ENCODE data around the gene NDUFA6. TPM values are rescaled to one million over a fixed set of nuclear protein-coding genes. Genes with fewer than 3 reads are reported as not detected.

NDUFA6 gene
- total and polyA plus RNA-seq, 2 of the 13 experiments (the other 11 are each of a cell fraction or from before 2014, with no cell fraction given), result 68.5 to 87.8 TPM

DNA sequence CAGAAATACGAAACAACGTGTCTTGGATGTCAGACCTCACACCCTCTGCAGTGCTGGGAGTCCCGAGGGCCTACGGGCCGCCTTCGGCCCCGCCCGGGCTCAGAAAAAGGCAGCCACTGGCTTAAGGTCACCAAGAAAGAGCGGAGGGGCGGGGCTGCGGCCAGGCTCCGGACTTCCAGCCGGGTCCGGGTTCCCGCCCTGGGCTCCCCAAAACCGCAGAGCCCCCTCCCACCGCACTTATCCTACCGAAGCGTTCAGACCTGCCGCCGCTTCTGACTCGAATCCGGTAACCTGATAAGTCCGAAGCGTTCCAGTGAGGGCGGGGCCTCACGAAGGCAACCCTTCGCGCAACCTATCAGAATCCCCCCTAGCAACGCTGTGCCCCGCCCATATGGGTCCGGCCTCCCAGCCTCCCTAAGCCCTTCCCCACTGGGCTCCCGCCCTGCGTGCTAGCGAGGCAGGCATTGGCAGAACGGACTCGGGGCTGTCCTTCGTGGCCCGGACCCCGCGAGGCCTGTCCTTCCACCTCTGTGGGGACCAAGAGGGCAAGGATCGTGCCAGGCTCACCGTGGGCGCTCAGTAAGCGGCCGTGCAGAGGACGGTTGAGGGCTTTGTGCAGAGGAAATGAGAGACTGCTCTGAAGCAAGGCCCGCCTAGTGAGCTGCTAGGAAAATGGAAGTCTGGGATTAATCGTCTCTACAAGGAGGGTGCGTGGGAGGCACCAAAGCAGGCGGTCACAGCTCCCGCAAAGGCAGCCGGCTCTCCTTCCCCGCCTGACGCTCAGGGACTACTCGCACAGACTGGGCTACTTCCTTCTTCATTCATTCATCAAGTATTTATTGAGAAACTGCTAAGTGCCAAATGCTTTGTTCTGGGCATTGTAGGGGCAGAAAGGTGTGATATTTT lies 19.8 kb downstream of the NDUFA6 start, which contains the start of gene NAGA (continued):
- TF ChIP-seq, protein P1, sequence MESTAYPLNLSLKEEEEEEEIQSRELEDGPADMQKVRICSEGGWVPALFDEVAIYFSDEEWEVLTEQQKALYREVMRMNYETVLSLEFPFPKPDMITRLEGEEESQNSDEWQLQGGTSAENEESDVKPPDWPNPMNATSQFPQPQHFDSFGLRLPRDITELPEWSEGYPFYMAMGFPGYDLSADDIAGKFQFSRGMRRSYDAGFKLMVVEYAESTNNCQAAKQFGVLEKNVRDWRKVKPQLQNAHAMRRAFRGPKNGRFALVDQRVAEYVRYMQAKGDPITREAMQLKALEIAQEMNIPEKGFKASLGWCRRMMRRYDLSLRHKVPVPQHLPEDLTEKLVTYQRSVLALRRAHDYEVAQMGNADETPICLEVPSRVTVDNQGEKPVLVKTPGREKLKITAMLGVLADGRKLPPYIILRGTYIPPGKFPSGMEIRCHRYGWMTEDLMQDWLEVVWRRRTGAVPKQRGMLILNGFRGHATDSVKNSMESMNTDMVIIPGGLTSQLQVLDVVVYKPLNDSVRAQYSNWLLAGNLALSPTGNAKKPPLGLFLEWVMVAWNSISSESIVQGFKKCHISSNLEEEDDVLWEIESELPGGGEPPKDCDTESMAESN (CRISPR knock-in tag; conservative IDR thresholded peaks at IDR 0.05), result no peak
- TF ChIP-seq PITX1 (CRISPR knock-in tag; IDR thresholded peaks at IDR 0.05), result peak; percentile 91
- TF ChIP-seq, protein P2, sequence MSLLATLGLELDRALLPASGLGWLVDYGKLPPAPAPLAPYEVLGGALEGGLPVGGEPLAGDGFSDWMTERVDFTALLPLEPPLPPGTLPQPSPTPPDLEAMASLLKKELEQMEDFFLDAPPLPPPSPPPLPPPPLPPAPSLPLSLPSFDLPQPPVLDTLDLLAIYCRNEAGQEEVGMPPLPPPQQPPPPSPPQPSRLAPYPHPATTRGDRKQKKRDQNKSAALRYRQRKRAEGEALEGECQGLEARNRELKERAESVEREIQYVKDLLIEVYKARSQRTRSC (CRISPR knock-in tag; IDR thresholded peaks at IDR 0.05; ENCODE audit: low read depth), result no peak
- TF ChIP-seq, protein P3, sequence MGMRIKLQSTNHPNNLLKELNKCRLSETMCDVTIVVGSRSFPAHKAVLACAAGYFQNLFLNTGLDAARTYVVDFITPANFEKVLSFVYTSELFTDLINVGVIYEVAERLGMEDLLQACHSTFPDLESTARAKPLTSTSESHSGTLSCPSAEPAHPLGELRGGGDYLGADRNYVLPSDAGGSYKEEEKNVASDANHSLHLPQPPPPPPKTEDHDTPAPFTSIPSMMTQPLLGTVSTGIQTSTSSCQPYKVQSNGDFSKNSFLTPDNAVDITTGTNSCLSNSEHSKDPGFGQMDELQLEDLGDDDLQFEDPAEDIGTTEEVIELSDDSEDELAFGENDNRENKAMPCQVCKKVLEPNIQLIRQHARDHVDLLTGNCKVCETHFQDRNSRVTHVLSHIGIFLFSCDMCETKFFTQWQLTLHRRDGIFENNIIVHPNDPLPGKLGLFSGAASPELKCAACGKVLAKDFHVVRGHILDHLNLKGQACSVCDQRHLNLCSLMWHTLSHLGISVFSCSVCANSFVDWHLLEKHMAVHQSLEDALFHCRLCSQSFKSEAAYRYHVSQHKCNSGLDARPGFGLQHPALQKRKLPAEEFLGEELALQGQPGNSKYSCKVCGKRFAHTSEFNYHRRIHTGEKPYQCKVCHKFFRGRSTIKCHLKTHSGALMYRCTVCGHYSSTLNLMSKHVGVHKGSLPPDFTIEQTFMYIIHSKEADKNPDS (CRISPR knock-in tag; IDR thresholded peaks at IDR 0.05), result no peak; the same call in 1 of the 2 replicates
- TF ChIP-seq TGIF2 (CRISPR knock-in tag; IDR thresholded peaks at IDR 0.05), result no peak
- TF ChIP-seq, protein P4, sequence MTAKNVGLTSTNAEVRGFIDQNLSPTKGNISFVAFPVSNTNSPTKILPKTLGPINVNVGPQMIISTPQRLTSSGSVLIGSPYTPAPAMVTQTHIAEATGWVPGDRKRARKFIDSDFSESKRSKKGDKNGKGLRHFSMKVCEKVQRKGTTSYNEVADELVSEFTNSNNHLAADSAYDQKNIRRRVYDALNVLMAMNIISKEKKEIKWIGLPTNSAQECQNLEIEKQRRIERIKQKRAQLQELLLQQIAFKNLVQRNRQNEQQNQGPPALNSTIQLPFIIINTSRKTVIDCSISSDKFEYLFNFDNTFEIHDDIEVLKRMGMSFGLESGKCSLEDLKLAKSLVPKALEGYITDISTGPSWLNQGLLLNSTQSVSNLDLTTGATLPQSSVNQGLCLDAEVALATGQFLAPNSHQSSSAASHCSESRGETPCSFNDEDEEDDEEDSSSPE (CRISPR knock-in tag; IDR thresholded peaks at IDR 0.05), result peak; percentile 93
- peak; percentile 23; the same call in 1 of the 2 replicates for TF ChIP-seq ZNF12 (CRISPR knock-in tag; IDR thresholded peaks at IDR 0.05)
- TF ChIP-seq, protein P5, sequence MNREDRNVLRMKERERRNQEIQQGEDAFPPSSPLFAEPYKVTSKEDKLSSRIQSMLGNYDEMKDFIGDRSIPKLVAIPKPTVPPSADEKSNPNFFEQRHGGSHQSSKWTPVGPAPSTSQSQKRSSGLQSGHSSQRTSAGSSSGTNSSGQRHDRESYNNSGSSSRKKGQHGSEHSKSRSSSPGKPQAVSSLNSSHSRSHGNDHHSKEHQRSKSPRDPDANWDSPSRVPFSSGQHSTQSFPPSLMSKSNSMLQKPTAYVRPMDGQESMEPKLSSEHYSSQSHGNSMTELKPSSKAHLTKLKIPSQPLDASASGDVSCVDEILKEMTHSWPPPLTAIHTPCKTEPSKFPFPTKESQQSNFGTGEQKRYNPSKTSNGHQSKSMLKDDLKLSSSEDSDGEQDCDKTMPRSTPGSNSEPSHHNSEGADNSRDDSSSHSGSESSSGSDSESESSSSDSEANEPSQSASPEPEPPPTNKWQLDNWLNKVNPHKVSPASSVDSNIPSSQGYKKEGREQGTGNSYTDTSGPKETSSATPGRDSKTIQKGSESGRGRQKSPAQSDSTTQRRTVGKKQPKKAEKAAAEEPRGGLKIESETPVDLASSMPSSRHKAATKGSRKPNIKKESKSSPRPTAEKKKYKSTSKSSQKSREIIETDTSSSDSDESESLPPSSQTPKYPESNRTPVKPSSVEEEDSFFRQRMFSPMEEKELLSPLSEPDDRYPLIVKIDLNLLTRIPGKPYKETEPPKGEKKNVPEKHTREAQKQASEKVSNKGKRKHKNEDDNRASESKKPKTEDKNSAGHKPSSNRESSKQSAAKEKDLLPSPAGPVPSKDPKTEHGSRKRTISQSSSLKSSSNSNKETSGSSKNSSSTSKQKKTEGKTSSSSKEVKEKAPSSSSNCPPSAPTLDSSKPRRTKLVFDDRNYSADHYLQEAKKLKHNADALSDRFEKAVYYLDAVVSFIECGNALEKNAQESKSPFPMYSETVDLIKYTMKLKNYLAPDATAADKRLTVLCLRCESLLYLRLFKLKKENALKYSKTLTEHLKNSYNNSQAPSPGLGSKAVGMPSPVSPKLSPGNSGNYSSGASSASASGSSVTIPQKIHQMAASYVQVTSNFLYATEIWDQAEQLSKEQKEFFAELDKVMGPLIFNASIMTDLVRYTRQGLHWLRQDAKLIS (CRISPR knock-in tag; IDR thresholded peaks at IDR 0.05), result no peak
- TF ChIP-seq ZNF552 (CRISPR knock-in tag; IDR thresholded peaks at IDR 0.05; ENCODE audit: borderline replicate concordance), result no peak; the same call in 1 of the 2 replicates
- 0 out of 2 replicates have a peak, but pooled peaks have one; percentile 36 for TF ChIP-seq ZNF850 (CRISPR knock-in tag; conservative IDR thresholded peaks at IDR 0.05)
- TF ChIP-seq ZNF557 (CRISPR knock-in tag; IDR thresholded peaks at IDR 0.05), result no peak
- TF ChIP-seq, protein P6, sequence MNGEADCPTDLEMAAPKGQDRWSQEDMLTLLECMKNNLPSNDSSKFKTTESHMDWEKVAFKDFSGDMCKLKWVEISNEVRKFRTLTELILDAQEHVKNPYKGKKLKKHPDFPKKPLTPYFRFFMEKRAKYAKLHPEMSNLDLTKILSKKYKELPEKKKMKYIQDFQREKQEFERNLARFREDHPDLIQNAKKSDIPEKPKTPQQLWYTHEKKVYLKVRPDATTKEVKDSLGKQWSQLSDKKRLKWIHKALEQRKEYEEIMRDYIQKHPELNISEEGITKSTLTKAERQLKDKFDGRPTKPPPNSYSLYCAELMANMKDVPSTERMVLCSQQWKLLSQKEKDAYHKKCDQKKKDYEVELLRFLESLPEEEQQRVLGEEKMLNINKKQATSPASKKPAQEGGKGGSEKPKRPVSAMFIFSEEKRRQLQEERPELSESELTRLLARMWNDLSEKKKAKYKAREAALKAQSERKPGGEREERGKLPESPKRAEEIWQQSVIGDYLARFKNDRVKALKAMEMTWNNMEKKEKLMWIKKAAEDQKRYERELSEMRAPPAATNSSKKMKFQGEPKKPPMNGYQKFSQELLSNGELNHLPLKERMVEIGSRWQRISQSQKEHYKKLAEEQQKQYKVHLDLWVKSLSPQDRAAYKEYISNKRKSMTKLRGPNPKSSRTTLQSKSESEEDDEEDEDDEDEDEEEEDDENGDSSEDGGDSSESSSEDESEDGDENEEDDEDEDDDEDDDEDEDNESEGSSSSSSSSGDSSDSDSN (CRISPR knock-in tag; IDR thresholded peaks at IDR 0.05), result peak; percentile 85
- TF ChIP-seq MED1 (CRISPR knock-in tag; IDR thresholded peaks at IDR 0.05), result no peak; the same call in 1 of the 2 replicates

Measured in HepG2 (cell line).